ENCODE results near the gene PARK7.

PARK7 gene

GRCh38 chr1:7985851-7986612 is 24.5 kb downstream of the PARK7 start:
- no peak for TF ChIP-seq ZNF274 (IDR thresholded peaks at IDR 0.05; ENCODE audit: low read depth, low read length)

GRCh38 chr1:7987528-7987927 is 26.0 kb downstream of the PARK7 start:
- no peak for TF ChIP-seq ZNF274 (IDR thresholded peaks at IDR 0.05; ENCODE audit: low read depth, low read length)

More at GRCh38 chr1:7985851-7986612, 24.5 kb downstream of the PARK7 start:
- H3K4me3 ChIP-seq (ENCODE audit: low read length), result no peak overlapping the region

GRCh38 chr1:7988576-7988975 is 27.1 kb downstream of the PARK7 start:
- H3K4me3 ChIP-seq (ENCODE audit: low read length), result no peak overlapping the region
- TF ChIP-seq ZNF274 (IDR thresholded peaks at IDR 0.05; ENCODE audit: low read depth, low read length), result no peak

More at GRCh38 chr1:7987528-7987927, 26.0 kb downstream of the PARK7 start:
- no peak overlapping the region for H3K4me3 ChIP-seq (ENCODE audit: low read length)

- TF ChIP-seq ZNF274 (IDR thresholded peaks at IDR 0.05; ENCODE audit: low read depth, low read length), result no peak
Observed at GRCh38 chr1:7989762-7990428, 28.4 kb downstream of the PARK7 start.

GRCh38 chr1:7991504-7992440 is 30.3 kb downstream of the PARK7 start:
- no peak for TF ChIP-seq ZNF274 (IDR thresholded peaks at IDR 0.05; ENCODE audit: low read depth, low read length)
- no peak overlapping the region for H3K4me3 ChIP-seq (ENCODE audit: low read length)

More at GRCh38 chr1:7989762-7990428, 28.4 kb downstream of the PARK7 start:
- H3K4me3 ChIP-seq (ENCODE audit: low read length), result no peak overlapping the region

- TF ChIP-seq ZNF274 (IDR thresholded peaks at IDR 0.05; ENCODE audit: low read depth, low read length), result no peak
- no peak overlapping the region for H3K4me3 ChIP-seq (ENCODE audit: low read length)
Observed at GRCh38 chr1:7992885-7993284, 31.4 kb downstream of the PARK7 start.

GRCh38 chr1:7993593-7994479 is 32.3 kb downstream of the PARK7 start:
- no peak for TF ChIP-seq ZNF274 (IDR thresholded peaks at IDR 0.05; ENCODE audit: low read depth, low read length)
- no peak overlapping the region for H3K4me3 ChIP-seq (ENCODE audit: low read length)

- no peak overlapping the region; the same call in 1 of the 2 replicates for H3K4me3 ChIP-seq (ENCODE audit: low read length)
- no peak for TF ChIP-seq ZNF274 (IDR thresholded peaks at IDR 0.05; ENCODE audit: low read depth, low read length)
Observed at GRCh38 chr1:7994827-7995226, 33.3 kb downstream of the PARK7 start.

GRCh38 chr1:7995437-7995836 is 33.9 kb downstream of the PARK7 start:
- no peak for TF ChIP-seq ZNF274 (IDR thresholded peaks at IDR 0.05; ENCODE audit: low read depth, low read length)
- H3K4me3 ChIP-seq (ENCODE audit: low read length), result no peak overlapping the region

GRCh38 chr1:8002329-8002910 is 40.9 kb downstream of the PARK7 start:
- TF ChIP-seq ZNF274 (IDR thresholded peaks at IDR 0.05; ENCODE audit: low read depth, low read length), result no peak
- H3K4me3 ChIP-seq (ENCODE audit: low read length), result no peak overlapping the region

GRCh38 chr1:8002921-8003320 is 41.4 kb downstream of the PARK7 start:
- no peak for TF ChIP-seq ZNF274 (IDR thresholded peaks at IDR 0.05; ENCODE audit: low read depth, low read length)
- H3K4me3 ChIP-seq (ENCODE audit: low read length), result no peak overlapping the region

- TF ChIP-seq ZNF274 (IDR thresholded peaks at IDR 0.05; ENCODE audit: low read depth, low read length), result no peak
- H3K4me3 ChIP-seq (ENCODE audit: low read length), result no peak overlapping the region
Observed at GRCh38 chr1:8003438-8004112, 42.1 kb downstream of the PARK7 start.

All from GM08714 (cell line).